H1 (cell line): ENCODE results near the gene LCE1D. TPM values are rescaled to one million over a fixed set of nuclear protein-coding genes. Genes with fewer than 3 reads are reported as not detected.

Experiments used
- CHD1 ChIP-seq: IDR thresholded peaks from 2 replicates; pipeline ENCODE4 v1.6.1; 2012; ENCODE audit warnings: low read depth, low read length, improper control_type of control experiment
- GABPA ChIP-seq: IDR thresholded peaks from 2 replicates; pipeline ENCODE4 v1.6.1; 2011; ENCODE audit warnings: mild to moderate bottlenecking, low read length, moderate library complexity, borderline replicate concordance; ENCODE audit not compliant: insufficient read depth
- polyA plus RNA-seq, 7 experiments: library from polyadenylated mRNA; depleted of rRNA in 3 of 7; stranded (reverse) in 5 of 7; unstranded in 2 of 7; fragments of >200 nt in 5 of 7; fragments of 200-250 nt in 2 of 7; gene quantifications; 1 replicate in 5 of 7; 2 replicates in 1 of 7; 4 replicates in 1 of 7; pipeline versions ENCODE4 v1.2.1 to v1.2.3, GENCODE V29; 2011 to 2013; ENCODE audit warnings: missing spikeins in 2 of 7, mixed read lengths in 2 of 7
- total RNA-seq: library from RNA; stranded (reverse); fragmentation: NEBNext Ultra II Directional; extraction: Animal tissue kit (Norgen Biotek cat#: 25700); gene quantifications from 2 replicates; pipeline ENCODE4 v1.2.1, GENCODE V29; 2021
- TF ChIP-seq, protein P1 (sequence below): IDR thresholded peaks from 2 replicates; pipeline ENCODE4 v1.6.1; 2012; ENCODE audit warnings: low read length, inconsistent platforms

Gene LCE1D
- total and polyA plus RNA-seq, 2 of the 8 experiments (the other 6 are each of a cell fraction or from before 2014, with no cell fraction given), result not detected

GRCh38 chr1:152786077-152786476 is 10.4 kb upstream of the LCE1D start, which contains the start of gene LCE1E (continued):
- no peak for TF ChIP-seq GABPA
- TF ChIP-seq CHD1, result no peak
- TF ChIP-seq, protein P1, sequence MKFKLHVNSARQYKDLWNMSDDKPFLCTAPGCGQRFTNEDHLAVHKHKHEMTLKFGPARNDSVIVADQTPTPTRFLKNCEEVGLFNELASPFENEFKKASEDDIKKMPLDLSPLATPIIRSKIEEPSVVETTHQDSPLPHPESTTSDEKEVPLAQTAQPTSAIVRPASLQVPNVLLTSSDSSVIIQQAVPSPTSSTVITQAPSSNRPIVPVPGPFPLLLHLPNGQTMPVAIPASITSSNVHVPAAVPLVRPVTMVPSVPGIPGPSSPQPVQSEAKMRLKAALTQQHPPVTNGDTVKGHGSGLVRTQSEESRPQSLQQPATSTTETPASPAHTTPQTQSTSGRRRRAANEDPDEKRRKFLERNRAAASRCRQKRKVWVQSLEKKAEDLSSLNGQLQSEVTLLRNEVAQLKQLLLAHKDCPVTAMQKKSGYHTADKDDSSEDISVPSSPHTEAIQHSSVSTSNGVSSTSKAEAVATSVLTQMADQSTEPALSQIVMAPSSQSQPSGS, result no peak
